GM19372 (cell line): Measurements from ENCODE around the gene NRXN3.

Experiments
- ATAC-seq: cut with Tn5 transposase; IDR thresholded peaks from one replicate; pipeline ENCODE4 v1.9.1; 2021; ENCODE audit warnings: mild to moderate bottlenecking, low read depth, moderate library complexity; ENCODE audit not compliant: unreplicated experiment

NRXN3 gene

GRCh38 chr14:79369359-79370332 lies 1199.5 kb downstream of the NRXN3 start:
- ATAC-seq = no peak

GRCh38 chr14:79370969-79371368 lies 1200.8 kb downstream of the NRXN3 start:
- ATAC-seq = no peak

GRCh38 chr14:79373451-79373850 lies 1203.3 kb downstream of the NRXN3 start:
- no peak for ATAC-seq

- no peak for ATAC-seq
Observed at GRCh38 chr14:79375356-79375755, 1205.2 kb downstream of the NRXN3 start.

- no peak for ATAC-seq
Observed at GRCh38 chr14:79376557-79376956, 1206.4 kb downstream of the NRXN3 start.

GRCh38 chr14:79378020-79378419 lies 1207.8 kb downstream of the NRXN3 start:
- no peak for ATAC-seq

- no peak for ATAC-seq
Observed at GRCh38 chr14:79379266-79379665, 1209.1 kb downstream of the NRXN3 start.

GRCh38 chr14:79383031-79383430 lies 1212.9 kb downstream of the NRXN3 start:
- ATAC-seq = no peak

GRCh38 chr14:79383475-79383874 lies 1213.3 kb downstream of the NRXN3 start:
- no peak for ATAC-seq

- ATAC-seq = no peak
Observed at GRCh38 chr14:79395061-79395460, 1224.9 kb downstream of the NRXN3 start.

- no peak for ATAC-seq
Observed at GRCh38 chr14:79404874-79405511, 1234.8 kb downstream of the NRXN3 start.

GRCh38 chr14:79405512-79405910 lies 1235.3 kb downstream of the NRXN3 start:
- ATAC-seq = no peak

GRCh38 chr14:79407572-79407971 lies 1237.4 kb downstream of the NRXN3 start:
- no peak for ATAC-seq

GRCh38 chr14:79408696-79409095 lies 1238.5 kb downstream of the NRXN3 start:
- ATAC-seq = no peak

- no peak for ATAC-seq
Observed at GRCh38 chr14:79411403-79412174, 1241.4 kb downstream of the NRXN3 start.

- ATAC-seq = no peak
Observed at GRCh38 chr14:79412822-79413221, 1242.6 kb downstream of the NRXN3 start.

- ATAC-seq = no peak
Observed at GRCh38 chr14:79413734-79414428, 1243.7 kb downstream of the NRXN3 start.

GRCh38 chr14:79415726-79416125 lies 1245.6 kb downstream of the NRXN3 start:
- ATAC-seq = no peak

GRCh38 chr14:79417961-79418360 lies 1247.8 kb downstream of the NRXN3 start:
- ATAC-seq = no peak

- ATAC-seq = no peak
Observed at GRCh38 chr14:79418649-79419415, 1248.7 kb downstream of the NRXN3 start.
